Neural crest cell (in vitro differentiated cells): Measurements from ENCODE around the gene CERS6. TPM values are rescaled to one million over a fixed set of nuclear protein-coding genes. Genes with fewer than 3 reads are reported as not detected.

Experiments
- DNase-seq: peaks from one replicate; pipeline ENCODE4 v3.0.0; 2021; ENCODE audit warnings: low read depth, mixed read lengths, low spot score
- H3K27ac Mint-ChIP-seq: one replicate; pipeline ENCODE4 v1.8.0; 2021; ENCODE audit warnings: mild to moderate bottlenecking, mixed read lengths; ENCODE audit not compliant: unreplicated experiment
- H3K27me3 Mint-ChIP-seq: 2 replicates; pipeline ENCODE4 v1.8.0; 2021; ENCODE audit warnings: low read depth, mild to moderate bottlenecking, mixed read lengths
- H3K36me3 Mint-ChIP-seq: 2 replicates; pipeline ENCODE4 v1.8.0; 2021; ENCODE audit warnings: low read depth, mild to moderate bottlenecking, mixed read lengths
- H3K4me1 Mint-ChIP-seq: 2 replicates; pipeline ENCODE4 v1.8.0; 2021; ENCODE audit warnings: mixed read lengths
- H3K4me3 Mint-ChIP-seq: one replicate; pipeline ENCODE4 v1.8.0; 2021; ENCODE audit warnings: mild to moderate bottlenecking, mixed read lengths
- H3K9me3 Mint-ChIP-seq: 2 replicates; pipeline ENCODE4 v1.8.0; 2021; ENCODE audit warnings: mixed read lengths
- CTCF ChIP-seq: fragments of 200-600 bp; sonication (generic); conservative IDR thresholded peaks from 2 replicates; pipeline ENCODE4 v1.5.0; 2021; ENCODE audit warnings: antibody characterized with exemption, mild to moderate bottlenecking
- total RNA-seq: library from RNA; stranded (reverse); gene quantifications from 2 replicates; pipeline ENCODE4 v1.2.1, GENCODE V29; 2021

CERS6 gene
- total RNA-seq, 1 donor from 2014 or later, result 27.4 TPM

- H3K4me3 Mint-ChIP-seq, result no peak overlapping the region
- H3K36me3 Mint-ChIP-seq, result no peaks in the 10 kb centered on the region
- TF ChIP-seq CTCF, result no peak
- no peaks in the 10 kb centered on the region for H3K9me3 Mint-ChIP-seq
- no peak overlapping the region for H3K27ac Mint-ChIP-seq
- DNase-seq, result no peak
- no peaks in the 10 kb centered on the region for H3K27me3 Mint-ChIP-seq
- peaks cover 9% of the 10 kb centered on the region for H3K4me1 Mint-ChIP-seq
Measured at GRCh38 chr2:168626096-168626495, 170.0 kb downstream of the CERS6 start.

GRCh38 chr2:168626647-168627046, 170.6 kb downstream of the CERS6 start:
- no peaks in the 10 kb centered on the region for H3K36me3 Mint-ChIP-seq
- no peaks in the 10 kb centered on the region for H3K9me3 Mint-ChIP-seq
- no peak overlapping the region for H3K4me3 Mint-ChIP-seq
- H3K27ac Mint-ChIP-seq, result no peak overlapping the region
- no peaks in the 10 kb centered on the region for H3K27me3 Mint-ChIP-seq
- no peak for TF ChIP-seq CTCF
- peaks cover 9% of the 10 kb centered on the region for H3K4me1 Mint-ChIP-seq
- DNase-seq, result no peak

GRCh38 chr2:168632709-168633121, 176.6 kb downstream of the CERS6 start:
- H3K9me3 Mint-ChIP-seq, result no peaks in the 10 kb centered on the region
- DNase-seq, result no peak
- H3K27me3 Mint-ChIP-seq, result no peaks in the 10 kb centered on the region
- H3K27ac Mint-ChIP-seq, result no peak overlapping the region
- H3K4me3 Mint-ChIP-seq, result no peak overlapping the region
- no peaks in the 10 kb centered on the region for H3K36me3 Mint-ChIP-seq
- H3K4me1 Mint-ChIP-seq, result peaks cover 5% of the 10 kb centered on the region
- TF ChIP-seq CTCF, result no peak

GRCh38 chr2:168633200-168633599, 177.1 kb downstream of the CERS6 start:
- DNase-seq, result no peak
- Mint-ChIP-seq H3K36me3 (no peaks in the 10 kb centered on the region), H3K27ac (no peak overlapping the region), H3K27me3 (no peaks in the 10 kb centered on the region), H3K4me1 (peaks cover 4% of the 10 kb centered on the region), H3K4me3 (no peak overlapping the region), H3K9me3 (no peaks in the 10 kb centered on the region)
- no peak for TF ChIP-seq CTCF

GRCh38 chr2:168633895-168634294, 177.8 kb downstream of the CERS6 start:
- H3K4me1 Mint-ChIP-seq, result peaks cover 9% of the 10 kb centered on the region
- H3K4me3 Mint-ChIP-seq, result no peak overlapping the region
- no peaks in the 10 kb centered on the region for H3K27me3 Mint-ChIP-seq
- no peaks in the 10 kb centered on the region for H3K36me3 Mint-ChIP-seq
- H3K9me3 Mint-ChIP-seq, result no peaks in the 10 kb centered on the region
- no peak overlapping the region for H3K27ac Mint-ChIP-seq
- DNase-seq, result no peak
- no peak for TF ChIP-seq CTCF
